HG03571 (cell line): ENCODE results near the gene ELK4.

ENCODE experiments used
- ATAC-seq: cut with Tn5 transposase; IDR thresholded peaks from one replicate; pipeline ENCODE4 v1.9.1; 2021; ENCODE audit not compliant: unreplicated experiment

ELK4 gene

GRCh38 chr1:205631010-205631767 is 622 bp downstream of the ELK4 start:
- peak; percentile 56 for ATAC-seq

GRCh38 chr1:205630651-205631009 is 1.2 kb downstream of the ELK4 start:
- ATAC-seq: no peak

DNA sequence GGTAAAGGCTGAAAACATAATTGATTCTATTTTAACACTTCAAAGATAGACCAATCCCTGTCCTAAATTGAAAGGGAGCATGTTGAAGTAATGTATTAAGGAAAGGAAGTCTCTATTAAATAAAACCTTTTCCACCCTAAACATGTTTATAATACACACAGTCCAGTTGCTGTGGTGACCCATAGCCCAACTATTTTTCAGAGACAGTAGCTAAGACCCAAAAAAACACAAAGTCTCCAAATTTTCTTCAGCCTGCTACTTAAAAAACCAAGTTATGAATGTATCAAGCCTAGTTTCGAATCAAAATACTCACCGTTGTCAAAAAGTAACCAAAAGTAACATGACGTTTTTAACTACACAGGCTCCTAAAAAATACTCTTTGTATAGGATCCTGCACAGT is 1.6 kb downstream of the ELK4 start:
- no peak for ATAC-seq

DNA sequence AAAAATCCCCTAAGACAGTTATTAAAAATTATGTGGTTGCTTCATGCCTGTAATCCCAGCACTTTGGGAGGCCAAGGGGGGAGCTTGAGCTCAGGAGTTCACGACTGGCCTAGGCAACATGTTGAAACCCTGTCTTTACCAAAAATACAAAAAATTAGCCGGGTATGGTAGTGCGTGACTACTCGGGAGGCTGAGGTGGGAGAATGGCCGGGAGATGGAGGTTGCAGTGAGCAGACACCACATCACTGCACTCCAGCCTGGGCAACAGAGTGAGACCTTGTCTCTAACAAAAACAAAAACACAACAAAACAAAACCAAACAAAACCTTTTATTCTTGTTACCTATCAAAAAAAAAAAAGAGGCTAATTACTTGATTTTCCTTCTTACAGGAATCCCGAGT is 2.1 kb downstream of the ELK4 start:
- no peak for ATAC-seq

GRCh38 chr1:205627956-205628355 is 3.9 kb downstream of the ELK4 start:
- ATAC-seq: no peak

- ATAC-seq: no peak
Observed at GRCh38 chr1:205626216-205626615, 5.6 kb downstream of the ELK4 start.

- ATAC-seq: no peak
Observed at GRCh38 chr1:205623646-205624045, 8.2 kb downstream of the ELK4 start.

- ATAC-seq: no peak
Observed at GRCh38 chr1:205620269-205620668, 11.5 kb downstream of the ELK4 start.

DNA sequence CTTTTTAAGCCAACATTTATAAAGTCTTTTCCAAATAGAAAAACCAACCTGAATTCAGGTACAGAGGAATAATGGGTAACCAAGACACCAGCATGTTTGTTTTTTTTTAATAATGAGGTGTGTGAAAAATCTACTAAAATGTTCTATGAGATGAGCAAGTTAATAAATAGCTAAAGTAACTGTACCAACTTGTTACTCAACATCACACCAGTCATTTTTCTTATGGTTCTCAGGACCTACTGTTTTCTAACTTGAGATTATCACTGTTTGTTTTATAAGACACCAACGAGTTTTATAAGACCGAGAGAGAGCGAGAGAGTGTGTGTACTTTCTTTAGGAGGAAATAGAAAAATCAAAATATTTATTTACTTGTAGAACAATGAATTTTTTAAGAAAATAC is 12.4 kb downstream of the ELK4 start:
- no peak for ATAC-seq

DNA sequence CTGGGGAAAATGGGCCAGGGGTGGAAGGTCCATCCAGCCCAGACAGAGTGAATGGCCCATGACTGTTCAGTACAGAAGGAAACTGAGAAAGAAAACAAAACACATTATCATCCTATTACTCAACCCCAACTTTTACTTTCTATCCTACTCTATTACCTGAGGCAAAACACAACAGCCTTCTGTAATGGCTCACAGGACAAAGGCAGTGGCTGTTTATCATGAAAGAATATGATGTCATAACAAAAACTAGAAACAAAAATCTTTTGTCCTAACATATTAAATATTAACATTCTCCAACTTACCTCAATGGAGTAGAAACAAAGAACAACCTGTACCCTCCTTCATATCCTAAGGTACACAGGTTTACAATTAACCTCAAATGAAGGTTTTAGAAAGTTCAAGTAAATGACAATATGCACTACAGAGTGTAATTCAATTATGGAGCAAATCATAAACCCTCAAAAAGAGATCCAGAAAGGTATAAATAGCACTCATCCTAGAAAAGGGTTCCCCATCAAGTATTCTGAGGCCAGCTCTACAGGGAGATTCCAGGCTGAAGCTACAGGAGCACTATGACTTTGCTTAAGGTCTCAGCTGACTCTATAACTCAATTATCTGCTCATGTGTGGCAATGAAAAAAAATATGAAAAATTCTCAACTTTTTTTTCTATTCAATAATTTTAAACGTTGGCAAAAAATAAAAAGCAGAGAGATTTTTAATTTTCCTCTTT is 15.1 kb downstream of the ELK4 start:
- no peak for ATAC-seq

DNA sequence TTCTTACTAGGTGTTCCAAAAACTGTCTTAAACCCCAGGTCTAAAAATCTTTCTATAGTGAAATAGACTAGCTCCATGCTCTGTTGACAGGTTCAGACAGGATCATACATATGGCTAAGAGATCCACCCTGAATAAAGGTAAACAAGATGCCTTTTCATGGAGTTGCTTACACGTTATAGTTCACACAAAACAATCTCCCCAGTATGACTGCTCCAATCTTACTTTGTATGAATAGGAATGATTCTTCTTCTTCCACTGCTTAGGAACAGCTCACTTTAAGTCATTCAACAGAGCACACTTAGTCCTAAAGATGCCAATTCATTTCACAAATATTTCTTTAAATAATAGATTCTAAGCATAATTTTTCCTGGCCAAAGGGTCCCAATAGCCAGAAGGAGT is 16.0 kb downstream of the ELK4 start:
- no peak for ATAC-seq

DNA sequence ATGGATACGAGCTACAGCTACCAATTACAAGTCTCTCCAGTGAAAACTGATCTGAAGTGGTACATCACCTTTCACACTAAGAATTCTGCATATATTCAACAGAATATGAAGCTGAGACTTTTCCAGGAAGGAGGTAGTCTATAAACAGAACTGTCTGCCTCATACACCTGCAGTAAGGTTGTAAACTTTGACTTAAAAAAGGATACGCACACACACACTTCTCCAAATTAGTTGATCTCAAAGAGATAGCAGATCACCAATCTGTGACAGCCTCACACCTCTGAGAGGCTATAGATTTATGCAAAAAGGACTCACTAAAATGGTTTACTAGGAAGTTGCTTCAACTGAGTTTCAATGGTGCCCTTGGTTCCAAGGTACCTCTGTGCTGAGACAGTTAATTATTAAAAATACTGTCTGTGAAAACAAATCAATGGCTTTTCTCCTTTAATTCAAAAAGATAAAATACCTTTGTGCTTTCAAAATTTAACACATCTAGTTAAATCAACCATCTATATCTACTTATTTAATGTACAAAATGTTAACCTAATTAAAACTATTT is 17.9 kb downstream of the ELK4 start:
- ATAC-seq: no peak

- no peak for ATAC-seq
Observed at GRCh38 chr1:205612556-205612955, 19.3 kb downstream of the ELK4 start.

DNA sequence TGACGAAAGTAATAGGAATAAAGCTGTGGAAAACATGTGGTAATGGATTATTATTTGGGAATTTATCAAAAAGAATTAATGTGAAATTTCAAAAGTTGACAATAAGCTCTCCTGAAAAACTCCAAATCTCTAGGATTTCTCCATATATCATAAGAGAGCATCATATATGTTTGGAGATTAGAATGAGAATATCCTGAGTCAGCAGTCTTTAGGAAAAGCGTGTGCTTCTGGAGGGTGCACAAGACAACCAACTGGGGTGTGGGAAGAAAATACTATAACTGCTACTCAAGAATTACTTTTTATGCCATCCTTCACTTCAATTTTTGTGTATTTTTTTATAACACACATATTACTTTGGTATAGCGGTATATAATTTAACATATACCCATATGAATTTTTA is 19.7 kb downstream of the ELK4 start:
- no peak for ATAC-seq

- ATAC-seq: no peak
Observed at GRCh38 chr1:205610901-205611466, 20.8 kb downstream of the ELK4 start.

- no peak for ATAC-seq
Observed at GRCh38 chr1:205610036-205610435, 21.8 kb downstream of the ELK4 start.

- no peak for ATAC-seq
Observed at GRCh38 chr1:205604825-205605505, 26.8 kb downstream of the ELK4 start.

DNA sequence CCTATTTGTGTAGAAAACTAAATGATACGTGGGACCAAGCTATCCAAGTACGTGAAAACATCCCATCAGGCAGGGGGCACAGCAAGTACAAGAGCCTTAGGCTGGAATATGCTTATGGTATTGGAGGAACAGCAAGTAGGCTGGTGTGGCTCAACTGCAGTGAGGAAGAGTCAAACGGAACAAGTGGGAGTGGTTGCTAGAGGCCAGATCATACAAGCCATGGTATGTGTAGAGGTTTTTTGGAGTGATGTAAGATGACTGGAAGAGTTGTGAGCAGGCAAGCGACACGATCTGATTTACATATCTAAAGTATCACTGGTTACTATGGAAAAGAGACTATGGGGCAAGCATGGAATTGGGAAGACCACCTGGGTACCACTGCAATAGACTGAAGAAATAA is 27.8 kb downstream of the ELK4 start:
- no peak for ATAC-seq

- ATAC-seq: no peak
Observed at GRCh38 chr1:205601205-205601604, 30.6 kb downstream of the ELK4 start.

GRCh38 chr1:205600085-205600484 is 31.7 kb downstream of the ELK4 start:
- peak; percentile 63 for ATAC-seq

- no peak for ATAC-seq
Observed at GRCh38 chr1:205599669-205600042, 32.2 kb downstream of the ELK4 start.
